BLaER1 treated with 17β-estradiol and CSF1 and Interleukin-3, amounts not matched to agents 10 nM and 100 nM (cell line): ENCODE data around the gene OR10V1.
A peak's percentile ranks its signal among the peaks of the same experiment; 100 is the strongest.

Experiments used
- H3K27ac ChIP-seq, 11 experiments: shearing (Covaris generic); formaldehyde crosslinking; 2 replicates each; pipeline ENCODE4 v1.8.1; 2022
- H3K27me3 ChIP-seq, 11 experiments: shearing (Covaris generic); formaldehyde crosslinking; 2 replicates each; pipeline ENCODE4 v1.8.1; 2022
- H3K36me3 ChIP-seq, 11 experiments: shearing (Covaris generic); formaldehyde crosslinking; 2 replicates each; pipeline ENCODE4 v1.8.1; 2022
- H3K4me1 ChIP-seq, 10 experiments: shearing (Covaris generic); formaldehyde crosslinking; 2 replicates each; pipeline ENCODE4 v1.8.1; 2022
- H3K4me2 ChIP-seq, 11 experiments: shearing (Covaris generic); formaldehyde crosslinking; 2 replicates each; pipeline ENCODE4 v1.8.1; 2022
- H3K4me3 ChIP-seq, 10 experiments: shearing (Covaris generic); formaldehyde crosslinking; 2 replicates each; pipeline ENCODE4 v1.8.1; 2022
- H3K9ac ChIP-seq, 11 experiments: shearing (Covaris generic); formaldehyde crosslinking; 2 replicates each; pipeline ENCODE4 v1.8.1; 2022
- H3K9me3 ChIP-seq, 11 experiments: shearing (Covaris generic); formaldehyde crosslinking; replicated peaks in 1 of 11; 2 replicates each; pipeline ENCODE4 v1.8.1; 2022
- H4K20me1 ChIP-seq, 11 experiments: shearing (Covaris generic); formaldehyde crosslinking; 2 replicates each; pipeline ENCODE4 v1.8.1; 2022
- Cebpa-rat ChIP-seq, 11 experiments: shearing (Covaris generic); IDR thresholded peaks; 2 replicates each; pipeline ENCODE4 v1.8.1; 2022

OR10V1 gene, protein sequence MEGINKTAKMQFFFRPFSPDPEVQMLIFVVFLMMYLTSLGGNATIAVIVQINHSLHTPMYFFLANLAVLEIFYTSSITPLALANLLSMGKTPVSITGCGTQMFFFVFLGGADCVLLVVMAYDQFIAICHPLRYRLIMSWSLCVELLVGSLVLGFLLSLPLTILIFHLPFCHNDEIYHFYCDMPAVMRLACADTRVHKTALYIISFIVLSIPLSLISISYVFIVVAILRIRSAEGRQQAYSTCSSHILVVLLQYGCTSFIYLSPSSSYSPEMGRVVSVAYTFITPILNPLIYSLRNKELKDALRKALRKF

DNA sequence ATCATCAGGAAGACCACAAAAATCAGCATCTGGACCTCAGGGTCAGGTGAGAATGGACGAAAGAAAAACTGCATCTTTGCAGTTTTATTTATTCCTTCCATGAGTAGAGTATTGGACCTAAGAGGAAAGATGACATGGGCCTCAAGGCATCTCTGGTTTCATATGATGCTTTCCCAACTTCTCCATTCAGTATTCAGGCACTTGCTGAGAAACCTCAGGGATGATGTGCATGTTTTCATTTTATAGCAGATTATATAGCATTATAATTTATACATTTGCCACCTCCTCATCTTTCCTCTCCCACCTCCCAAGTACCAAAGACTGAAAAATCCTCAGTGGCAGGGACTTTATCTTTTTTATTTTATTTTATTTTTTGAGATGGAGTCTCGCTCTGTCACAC is at the start of gene OR10V1:
Gene OR10V1 (minus strand): TSS at position 101 of the 400 bp plus-strand sequence. CDS start 0 bp downstream, at position 101.
- Histone ChIP-seq H3K9ac (no peak within 1 kb of the TSS), H3K4me2 (no peak within 1 kb of the TSS), H3K27me3 (no peaks in the 10 kb centered on the region), H3K4me3 (no peak within 1 kb of the TSS), H3K9me3 (no peaks in the 10 kb centered on the region), H4K20me1 (no peaks in the 10 kb centered on the region), H3K4me1 (no peaks in the 10 kb centered on the region), H3K36me3 (no peaks in the 10 kb centered on the region), H3K27ac (no peak within 1 kb of the TSS)
- TF ChIP-seq Cebpa-rat (IDR thresholded peaks at IDR 0.05): no peak

DNA sequence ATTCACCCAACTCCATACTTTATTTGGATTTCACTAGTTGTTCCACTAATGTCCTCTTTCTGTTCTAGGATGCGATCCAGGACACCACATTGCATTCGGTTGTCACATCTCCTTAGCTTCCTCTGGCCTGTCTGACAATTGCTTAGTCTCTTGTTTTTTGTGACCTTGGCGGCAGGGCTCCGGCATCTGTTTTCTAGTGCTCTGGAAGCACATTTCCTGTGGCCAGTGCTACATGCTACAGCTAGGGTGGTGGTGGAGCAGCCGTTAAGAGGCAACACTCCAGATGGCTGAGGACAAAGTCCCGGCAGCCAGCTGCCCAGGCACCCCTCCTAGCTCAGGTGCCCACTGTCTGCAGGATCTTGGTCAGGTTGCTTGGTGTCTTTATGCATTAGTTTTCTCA is 48.3 kb upstream of the OR10V1 start:
- Histone ChIP-seq H4K20me1 (peaks cover 21 to 92% (median 50%) of the 10 kb centered on the region in 11 experiments; a peak in 18 of 22 replicates), H3K27ac (no peak overlapping the region), H3K4me3 (no peak overlapping the region)

GRCh38 chr11:59760771-59761170 is 47.1 kb upstream of the OR10V1 start:
- H4K20me1 ChIP-seq: peaks cover 26 to 91% (median 58%) of the 10 kb centered on the region in 11 experiments; a peak in 19 of 22 replicates
- H3K4me1 ChIP-seq: peaks cover 24 to 55% (median 38%) of the 10 kb centered on the region in 10 experiments
- no peak overlapping the region for H3K27ac ChIP-seq
- H3K4me2 ChIP-seq: no peak overlapping the region
- H3K27me3 ChIP-seq: no peaks in the 10 kb centered on the region
- no peak overlapping the region for H3K9ac ChIP-seq
- TF ChIP-seq Cebpa-rat (IDR thresholded peaks at IDR 0.05): no peak
- no peaks in the 10 kb centered on the region for H3K9me3 ChIP-seq
- H3K36me3 ChIP-seq: peaks cover 0 to 54% (median 15%) of the 10 kb centered on the region in 11 experiments; a peak in 11 of 22 replicates
- H3K4me3 ChIP-seq: no peak overlapping the region

More for the DNA sequence above, 48.3 kb upstream of the OR10V1 start:
- Histone ChIP-seq H3K4me1 (peaks cover 24 to 57% (median 38%) of the 10 kb centered on the region in 10 experiments), H3K36me3 (peaks cover 0 to 53% (median 15%) of the 10 kb centered on the region in 11 experiments; a peak in 11 of 22 replicates), H3K4me2 (peak overlapping the region in 3 of 11 experiments; percentile 6 to 55 (median 11); a peak in 3 of 22 replicates), H3K27me3 (no peaks in the 10 kb centered on the region), H3K9me3 (no peaks in the 10 kb centered on the region), H3K9ac (no peak overlapping the region)
- TF ChIP-seq Cebpa-rat (IDR thresholded peaks at IDR 0.05): no peak

DNA sequence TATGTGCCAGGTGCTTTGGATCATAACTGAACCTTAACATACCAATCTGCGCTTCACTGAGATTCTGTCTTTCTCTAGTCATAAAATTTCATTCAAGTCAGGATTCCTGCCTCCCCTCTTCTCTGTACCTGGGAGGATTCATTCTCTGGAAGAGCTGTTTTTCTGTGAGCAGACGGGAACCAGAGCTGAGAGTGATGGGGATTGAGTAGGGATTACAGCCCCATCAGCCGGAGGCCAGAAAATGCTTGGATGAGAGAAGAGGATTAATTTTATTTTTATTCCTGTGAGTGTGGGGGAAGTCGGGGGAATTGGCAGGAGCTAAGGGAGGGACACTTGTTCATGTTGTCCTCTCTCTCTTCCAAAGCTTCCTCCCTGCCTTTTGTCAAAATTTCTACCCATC is 46.3 kb upstream of the OR10V1 start:
- no peak overlapping the region for H3K4me3 ChIP-seq
- H3K4me1 ChIP-seq: peaks cover 18 to 46% (median 30%) of the 10 kb centered on the region in 10 experiments
- no peak for TF ChIP-seq Cebpa-rat (IDR thresholded peaks at IDR 0.05)
- H3K4me2 ChIP-seq: no peak overlapping the region
- peaks cover 26 to 86% (median 58%) of the 10 kb centered on the region in 11 experiments; a peak in 19 of 22 replicates for H4K20me1 ChIP-seq
- peaks cover 0 to 54% (median 15%) of the 10 kb centered on the region in 11 experiments; a peak in 11 of 22 replicates for H3K36me3 ChIP-seq
- H3K9ac ChIP-seq: no peak overlapping the region
- H3K27ac ChIP-seq: no peak overlapping the region
- no peaks in the 10 kb centered on the region for H3K27me3 ChIP-seq
- no peaks in the 10 kb centered on the region for H3K9me3 ChIP-seq

DNA sequence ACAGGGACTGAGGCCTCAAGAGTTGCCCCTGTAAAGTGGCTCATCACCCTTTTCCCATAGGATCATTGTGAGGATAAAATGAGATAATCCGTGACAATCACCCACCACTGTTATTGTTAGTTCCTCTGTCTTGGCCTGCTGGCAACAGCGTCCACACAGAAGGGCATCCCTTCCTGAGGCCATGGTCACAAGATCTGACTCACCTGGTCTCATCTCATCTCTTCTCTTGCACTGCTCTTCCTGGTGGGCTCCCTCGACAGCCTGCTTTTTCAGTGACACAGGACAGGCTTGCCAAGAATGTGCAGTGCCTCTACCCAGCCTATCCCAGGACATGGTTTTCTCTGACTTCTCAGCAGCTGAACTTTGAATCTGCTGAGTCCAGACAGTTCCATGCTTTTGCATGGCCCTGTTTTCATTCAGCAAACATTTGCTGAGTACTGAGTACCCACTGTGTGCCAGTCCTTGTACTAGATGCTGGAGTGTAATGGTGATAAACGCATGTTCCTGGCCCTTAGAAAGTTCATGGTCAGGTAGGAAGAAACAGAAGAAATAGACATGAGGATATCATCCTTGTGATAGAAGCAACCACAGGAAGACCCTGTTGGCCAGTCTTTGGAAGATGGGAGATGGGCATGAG is 44.9 kb upstream of the OR10V1 start:
- Histone ChIP-seq H3K4me3 (no peak overlapping the region), H3K4me1 (peaks cover 16 to 33% (median 23%) of the 10 kb centered on the region in 10 experiments), H4K20me1 (peaks cover 26 to 75% (median 58%) of the 10 kb centered on the region in 11 experiments; a peak in 19 of 22 replicates), H3K9ac (no peak overlapping the region), H3K27ac (no peak overlapping the region), H3K4me2 (peak overlapping the region in 3 of 11 experiments; percentile 29 to 97 (median 94); a peak in 4 of 22 replicates), H3K9me3 (no peaks in the 10 kb centered on the region), H3K27me3 (no peaks in the 10 kb centered on the region), H3K36me3 (peaks cover 0 to 54% (median 15%) of the 10 kb centered on the region in 11 experiments; a peak in 11 of 22 replicates)
- no peak for TF ChIP-seq Cebpa-rat (IDR thresholded peaks at IDR 0.05)

DNA sequence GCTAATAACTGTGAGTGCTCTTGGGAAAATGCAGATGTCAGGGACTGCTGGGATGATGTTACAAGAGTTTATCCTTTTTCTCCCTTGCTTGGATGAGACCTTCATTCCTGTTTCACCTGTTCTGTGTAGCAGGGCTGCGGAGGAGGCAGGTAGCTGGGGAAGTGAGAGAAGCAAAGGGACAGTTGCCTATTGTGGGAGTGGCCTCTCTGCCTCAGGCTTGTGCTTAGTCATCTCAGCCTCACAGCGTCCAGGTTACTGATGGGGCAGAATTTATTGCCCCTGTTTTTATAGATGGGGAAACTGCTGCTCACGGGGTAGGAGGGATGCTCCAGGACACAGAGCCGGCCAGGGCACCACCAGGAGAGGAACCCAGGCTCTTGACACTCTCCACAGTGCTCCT is 43.2 kb upstream of the OR10V1 start:
- Histone ChIP-seq H3K27me3 (no peaks in the 10 kb centered on the region), H3K27ac (peak overlapping the region in 1 of 11 experiments; percentile 95; a peak in 1 of 22 replicates), H3K4me3 (peak overlapping the region in 9 of 10 experiments; percentile 90 to 99 (median 98); a peak in 14 of 20 replicates), H3K9ac (peak overlapping the region in 1 of 11 experiments; percentile 96; a peak in 2 of 22 replicates), H3K9me3 (no peaks in the 10 kb centered on the region), H3K4me2 (peak overlapping the region; percentile 91 to 100 (median 96)), H4K20me1 (peaks cover 26 to 61% (median 52%) of the 10 kb centered on the region in 11 experiments; a peak in 19 of 22 replicates), H3K4me1 (peaks cover 16 to 27% (median 23%) of the 10 kb centered on the region in 10 experiments), H3K36me3 (peaks cover 0 to 42% (median 10%) of the 10 kb centered on the region in 11 experiments; a peak in 9 of 22 replicates)
- no peak for TF ChIP-seq Cebpa-rat (IDR thresholded peaks at IDR 0.05)

DNA sequence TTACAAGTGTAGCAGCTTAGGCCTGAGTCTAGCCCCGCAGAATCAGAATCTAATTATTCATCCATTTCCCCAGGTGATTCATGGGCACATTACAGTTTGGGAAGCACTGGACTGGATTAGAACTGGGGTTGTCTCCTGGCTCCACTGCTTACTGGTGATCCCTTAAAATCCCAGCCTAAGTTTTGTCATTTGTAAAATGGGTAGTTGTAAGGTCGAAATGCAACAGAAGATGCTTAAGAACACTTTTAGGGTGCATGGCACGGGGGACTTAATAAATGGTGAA is 42.9 kb upstream of the OR10V1 start:
- H3K9me3 ChIP-seq: no peaks in the 10 kb centered on the region
- peak overlapping the region in 9 of 10 experiments; percentile 90 to 99 (median 98); a peak in 19 of 20 replicates for H3K4me3 ChIP-seq
- peaks cover 16 to 27% (median 22%) of the 10 kb centered on the region in 10 experiments for H3K4me1 ChIP-seq
- H3K36me3 ChIP-seq: peaks cover 0 to 38% (median 10%) of the 10 kb centered on the region in 11 experiments; a peak in 9 of 22 replicates
- no peak for TF ChIP-seq Cebpa-rat (IDR thresholded peaks at IDR 0.05)
- peak overlapping the region in 6 of 11 experiments; percentile 88 to 96 (median 94); a peak in 9 of 22 replicates for H3K9ac ChIP-seq
- no peaks in the 10 kb centered on the region for H3K27me3 ChIP-seq
- H4K20me1 ChIP-seq: peaks cover 26 to 58% (median 49%) of the 10 kb centered on the region in 11 experiments; a peak in 19 of 22 replicates
- peak overlapping the region; percentile 91 to 100 (median 96) for H3K4me2 ChIP-seq
- H3K27ac ChIP-seq: peak overlapping the region in 3 of 11 experiments; percentile 86 to 95 (median 93); a peak in 5 of 22 replicates

- peak overlapping the region; percentile 90 to 99 (median 98) for H3K4me3 ChIP-seq
- no peaks in the 10 kb centered on the region for H3K9me3 ChIP-seq
- peak overlapping the region; percentile 86 to 96 (median 91) for H3K9ac ChIP-seq
- H3K4me1 ChIP-seq: peaks cover 16 to 27% (median 22%) of the 10 kb centered on the region in 10 experiments
- peak overlapping the region; percentile 84 to 95 (median 91) for H3K27ac ChIP-seq
- peak overlapping the region; percentile 91 to 100 (median 96) for H3K4me2 ChIP-seq
- H4K20me1 ChIP-seq: peaks cover 26 to 52% (median 43%) of the 10 kb centered on the region in 11 experiments; a peak in 19 of 22 replicates
- no peaks in the 10 kb centered on the region for H3K27me3 ChIP-seq
- TF ChIP-seq Cebpa-rat (IDR thresholded peaks at IDR 0.05): no peak
- peaks cover 0 to 33% (median 4%) of the 10 kb centered on the region in 11 experiments; a peak in 9 of 22 replicates for H3K36me3 ChIP-seq
Observed at GRCh38 chr11:59755701-59756557, 42.3 kb upstream of the OR10V1 start.
